Retinal pigment epithelial cell (primary cell): Measurements from ENCODE around the gene TASOR2.
A peak's percentile ranks its signal among the peaks of the same experiment; 100 is the strongest.

Experiments used
- DNase-seq: peaks from one replicate; pipeline ENCODE4 v3.0.0-alpha.2; 2010; ENCODE audit warnings: low read depth
- H3K4me3 ChIP-seq: 2 replicates; pipeline ENCODE4 v1.5.1; 2011; ENCODE audit warnings: mild to moderate bottlenecking, low read length, control low read depth, moderate library complexity
- TF ChIP-seq, protein P1 (sequence below): conservative IDR thresholded peaks from 2 replicates; pipeline ENCODE4 v1.5.1; 2011; ENCODE audit warnings: low read depth, low read length, control low read depth, inconsistent platforms

TASOR2 gene

DNA sequence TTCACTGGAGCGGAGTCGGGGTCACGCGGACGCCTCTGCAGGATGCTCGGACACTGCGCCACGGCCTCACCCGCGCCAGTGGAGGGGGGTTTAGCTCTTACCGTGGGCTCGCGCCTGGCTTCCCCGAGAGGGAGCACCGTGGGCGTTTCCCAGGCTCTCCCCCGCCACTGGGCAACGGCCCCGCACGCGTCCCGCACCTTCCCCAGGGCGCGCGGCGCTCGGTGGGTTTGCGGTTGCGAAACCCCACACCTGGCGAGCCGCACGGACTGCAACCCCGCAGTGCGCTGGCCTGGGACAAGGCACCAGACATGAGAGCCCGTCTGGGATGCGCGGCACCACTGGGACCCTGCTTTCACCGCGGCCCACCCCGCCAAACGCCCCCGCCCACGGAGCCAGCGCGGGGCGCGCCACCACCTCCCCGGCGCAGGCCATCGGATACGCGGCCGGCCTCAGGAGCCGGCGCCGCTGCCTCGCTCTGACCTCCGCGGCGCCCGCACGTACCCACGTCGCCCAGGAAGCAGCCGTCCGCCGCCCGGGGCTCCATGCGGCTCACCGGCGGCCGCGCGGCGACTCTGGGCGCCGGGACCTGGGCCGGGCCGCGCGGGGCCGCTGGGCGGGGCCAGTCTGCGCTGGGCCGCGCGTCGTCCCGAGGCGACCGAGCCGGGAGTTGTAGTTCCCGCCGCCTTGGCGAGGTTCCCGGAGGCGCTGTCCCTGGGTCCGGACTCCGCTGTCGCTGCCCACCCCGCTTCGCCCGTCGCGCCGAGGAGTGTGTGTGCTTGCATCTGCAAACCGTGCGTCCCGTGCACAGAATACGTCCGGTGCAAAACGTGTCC, 18.4 kb upstream of the TASOR2 start, which contains the start of gene ASB13:
ASB13 (minus strand) TSS at position 588 of the 833 bp plus-strand sequence; CDS start at position 544, 44 bp downstream.
- H3K4me3 ChIP-seq: peak within 1 kb of the TSS; percentile 73
- TF ChIP-seq, protein P1, sequence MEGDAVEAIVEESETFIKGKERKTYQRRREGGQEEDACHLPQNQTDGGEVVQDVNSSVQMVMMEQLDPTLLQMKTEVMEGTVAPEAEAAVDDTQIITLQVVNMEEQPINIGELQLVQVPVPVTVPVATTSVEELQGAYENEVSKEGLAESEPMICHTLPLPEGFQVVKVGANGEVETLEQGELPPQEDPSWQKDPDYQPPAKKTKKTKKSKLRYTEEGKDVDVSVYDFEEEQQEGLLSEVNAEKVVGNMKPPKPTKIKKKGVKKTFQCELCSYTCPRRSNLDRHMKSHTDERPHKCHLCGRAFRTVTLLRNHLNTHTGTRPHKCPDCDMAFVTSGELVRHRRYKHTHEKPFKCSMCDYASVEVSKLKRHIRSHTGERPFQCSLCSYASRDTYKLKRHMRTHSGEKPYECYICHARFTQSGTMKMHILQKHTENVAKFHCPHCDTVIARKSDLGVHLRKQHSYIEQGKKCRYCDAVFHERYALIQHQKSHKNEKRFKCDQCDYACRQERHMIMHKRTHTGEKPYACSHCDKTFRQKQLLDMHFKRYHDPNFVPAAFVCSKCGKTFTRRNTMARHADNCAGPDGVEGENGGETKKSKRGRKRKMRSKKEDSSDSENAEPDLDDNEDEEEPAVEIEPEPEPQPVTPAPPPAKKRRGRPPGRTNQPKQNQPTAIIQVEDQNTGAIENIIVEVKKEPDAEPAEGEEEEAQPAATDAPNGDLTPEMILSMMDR: no peak
- DNase-seq: no peak

DNA sequence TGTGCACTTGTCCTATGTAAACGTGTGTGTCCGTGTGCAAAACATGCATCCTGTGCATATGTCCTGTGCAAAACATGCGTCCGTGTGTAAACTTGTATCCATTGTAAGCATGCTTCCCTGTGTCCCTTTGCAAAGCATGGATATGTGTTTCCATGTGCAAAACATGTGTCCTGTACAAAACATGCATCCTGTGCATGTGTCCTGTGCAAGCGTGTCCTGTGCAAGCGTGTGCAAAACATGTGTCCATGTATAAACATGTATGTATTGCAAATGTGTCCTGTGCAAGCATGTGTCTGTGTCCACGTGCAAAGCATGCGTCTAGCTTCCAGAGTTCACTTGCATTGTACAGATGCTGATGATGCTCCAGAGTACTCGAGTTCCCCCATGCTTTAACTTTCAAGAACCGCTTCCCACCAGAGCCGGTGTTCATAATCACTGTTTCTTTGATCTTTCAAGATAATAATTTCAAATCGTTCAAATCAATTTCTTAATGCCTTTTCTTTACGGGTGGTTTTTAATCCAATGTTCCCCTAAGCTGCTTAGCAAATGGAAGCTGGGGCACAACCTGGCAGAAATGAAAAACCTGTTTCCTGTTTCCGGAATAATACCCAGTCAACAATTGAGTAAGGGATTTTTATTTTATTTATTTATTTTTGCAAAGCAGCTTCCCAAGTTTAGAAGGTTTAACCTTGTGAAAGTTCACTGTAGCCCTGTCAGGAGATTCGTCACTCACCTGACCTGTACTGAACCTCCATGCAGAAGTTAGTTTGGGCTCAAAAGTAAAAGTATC, 17.6 kb upstream of the TASOR2 start:
- DNase-seq: no peak
- H3K4me3 ChIP-seq: peak overlapping the region; percentile 71
- TF ChIP-seq, protein P1: no peak

DNA sequence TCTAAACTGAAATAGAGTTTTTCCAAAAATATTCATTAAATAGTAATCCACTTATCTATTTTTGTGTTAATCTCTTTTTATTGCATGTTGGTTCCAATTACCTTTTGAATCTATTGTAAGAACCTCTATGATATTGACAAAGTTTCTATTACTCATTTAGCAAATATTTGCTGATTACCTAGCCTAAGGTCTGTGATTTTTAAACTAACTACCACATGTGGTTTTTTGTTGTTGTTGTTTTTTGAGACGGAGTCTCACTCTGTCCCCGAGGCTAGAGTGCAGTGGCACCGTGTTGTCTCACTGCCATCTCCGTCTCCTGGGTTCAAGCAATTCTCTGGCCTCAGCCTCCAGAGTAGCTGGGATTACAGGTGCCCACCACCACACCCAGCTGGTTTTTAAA, 16.2 kb upstream of the TASOR2 start:
- H3K4me3 ChIP-seq: no peak overlapping the region
- DNase-seq: no peak
- TF ChIP-seq, protein P1: no peak

DNA sequence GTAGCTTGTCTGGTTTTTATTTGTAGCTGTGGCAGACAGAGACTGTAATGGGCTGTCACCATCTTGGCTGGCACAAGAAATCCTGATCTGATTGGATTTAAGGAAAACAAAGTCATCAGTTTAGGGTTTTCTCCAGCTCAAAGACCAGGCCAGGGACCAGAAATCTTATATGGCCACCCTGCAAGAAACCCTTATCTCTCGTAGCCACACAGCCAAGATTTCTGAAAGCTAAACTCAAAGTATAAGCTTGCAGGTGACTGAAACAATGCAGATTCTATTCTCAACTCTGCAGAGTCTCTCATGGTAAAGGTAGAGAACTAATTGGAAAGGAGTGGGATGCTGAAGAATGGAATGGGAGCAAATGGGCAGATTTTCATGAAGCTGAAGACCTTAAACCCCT, 15.0 kb upstream of the TASOR2 start:
- DNase-seq: no peak
- TF ChIP-seq, protein P1: no peak
- H3K4me3 ChIP-seq: no peak overlapping the region

DNA sequence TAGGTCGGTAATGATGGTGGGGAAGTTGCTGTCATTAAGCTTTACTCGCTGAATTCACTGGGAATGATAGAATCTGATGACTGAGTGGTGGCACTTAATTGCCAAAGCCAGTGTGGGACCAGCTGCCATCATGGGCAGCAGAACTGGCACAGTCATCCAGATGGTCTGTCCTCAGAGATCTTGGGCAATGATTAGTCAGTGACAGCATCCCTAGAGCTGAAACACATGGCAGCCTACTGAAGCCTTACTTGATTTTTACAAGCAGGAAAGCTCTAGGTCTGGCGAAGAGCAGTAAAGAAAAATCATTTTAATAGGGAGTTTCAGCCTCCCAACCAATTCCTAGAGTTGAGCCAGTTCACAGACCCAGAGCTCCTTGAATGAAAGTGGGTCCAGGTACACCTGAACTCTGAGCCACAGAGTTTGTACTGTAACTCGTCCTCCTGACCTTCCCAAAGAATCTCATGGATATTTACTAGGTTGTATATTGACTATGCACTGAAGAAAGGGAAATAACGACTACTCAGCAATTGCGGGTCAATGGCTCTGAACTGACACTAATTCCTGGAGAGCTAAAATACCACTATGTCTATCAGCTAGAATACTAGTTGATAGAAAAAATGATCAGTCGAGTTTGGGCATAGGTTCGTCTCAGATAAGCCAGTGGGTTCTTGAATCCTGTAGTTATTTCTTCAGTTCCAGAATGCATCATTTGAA, 13.8 kb upstream of the TASOR2 start:
- TF ChIP-seq, protein P1: no peak
- DNase-seq: no peak
- H3K4me3 ChIP-seq: no peak overlapping the region

DNA sequence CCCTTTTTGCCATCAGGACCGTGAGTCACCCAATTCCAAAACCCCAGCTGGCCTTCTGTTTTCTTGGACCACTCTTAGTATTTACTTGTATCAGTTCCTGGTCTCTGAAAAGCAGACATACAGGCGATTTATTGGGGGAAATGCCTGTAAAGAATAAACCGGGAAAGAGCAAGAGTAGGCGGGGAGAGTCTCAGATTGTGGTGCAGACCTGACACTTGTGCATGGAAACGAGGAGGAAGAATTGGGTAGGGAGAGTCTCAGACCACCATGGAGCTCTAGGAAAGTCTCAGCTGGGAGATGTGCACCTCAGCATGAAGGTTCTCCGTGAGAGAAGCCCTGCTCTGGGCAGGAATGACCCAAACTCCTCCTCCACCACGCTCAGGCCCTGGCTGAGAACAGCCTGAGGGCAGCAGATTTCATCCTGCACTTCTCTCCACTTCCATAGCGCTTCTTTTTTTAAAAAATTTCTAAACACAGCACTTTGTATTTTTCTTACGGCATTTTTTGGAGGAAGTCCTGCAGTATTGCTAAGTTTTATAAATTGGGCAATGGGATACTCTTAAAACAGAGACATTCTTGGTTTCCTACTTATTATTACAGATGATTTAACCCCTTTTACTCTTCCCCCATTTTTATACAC, 6.1 kb upstream of the TASOR2 start:
- no peak for DNase-seq
- no peak overlapping the region for H3K4me3 ChIP-seq
- TF ChIP-seq, protein P1: no peak
